GM12878 (cell line): Measurements from ENCODE around the gene RNF41. TPM values are rescaled to one million over a fixed set of nuclear protein-coding genes. Genes with fewer than 3 reads are reported as not detected.

ENCODE experiments used
- ATF2 ChIP-seq: IDR thresholded peaks from 2 replicates; pipeline ENCODE4 v1.6.1; 2012; ENCODE audit warnings: low read length, inconsistent platforms
- ATF7 ChIP-seq: fragments of 450-650 bp; IDR thresholded peaks from 2 replicates; pipeline ENCODE4 v1.6.1; 2016; ENCODE audit warnings: low read depth, mild to moderate bottlenecking
- BCL3 ChIP-seq: IDR thresholded peaks from 2 replicates; pipeline ENCODE4 v1.6.1; 2011; ENCODE audit warnings: borderline replicate concordance, low read depth, mild to moderate bottlenecking, moderate library complexity, low read length; ENCODE audit not compliant: insufficient read depth, poor library complexity, severe bottlenecking
- NR2C2 ChIP-seq: IDR thresholded peaks from 2 replicates; pipeline ENCODE4 v1.6.1; 2011; ENCODE audit warnings: borderline replicate concordance, low read depth; ENCODE audit not compliant: control insufficient read depth, insufficient read length
- PBX3 ChIP-seq: IDR thresholded peaks from 2 replicates; pipeline ENCODE4 v1.6.1; 2011; ENCODE audit warnings: mild to moderate bottlenecking, low read depth, low read length, moderate library complexity; ENCODE audit not compliant: insufficient replicate concordance
- POLR2AphosphoS5 ChIP-seq: IDR thresholded peaks from 2 replicates; pipeline ENCODE4 v1.6.1; 2011; ENCODE audit warnings: mild to moderate bottlenecking, low read length, inconsistent platforms
- RELA ChIP-seq: fragments of 450-650 bp; IDR thresholded peaks from 2 replicates; pipeline ENCODE4 v1.8.0; 2014; ENCODE audit warnings: borderline replicate concordance; ENCODE audit not compliant: partially characterized antibody
- REST ChIP-seq: IDR thresholded peaks from 2 replicates; pipeline ENCODE4 v1.6.1; 2012; ENCODE audit warnings: mild to moderate bottlenecking, low read depth, low read length
- SPI1 ChIP-seq: IDR thresholded peaks from 2 replicates; pipeline ENCODE4 v1.6.1; 2011; ENCODE audit warnings: low read depth, mild to moderate bottlenecking, low read length, moderate library complexity, borderline replicate concordance; ENCODE audit not compliant: insufficient read depth
- YBX1 ChIP-seq: fragments of 450-650 bp; IDR thresholded peaks from 2 replicates; pipeline ENCODE4 v1.6.1; 2016; ENCODE audit warnings: antibody characterized with exemption
- ZBTB33 ChIP-seq: fragments of 450-650 bp; IDR thresholded peaks from 2 replicates; pipeline ENCODE4 v1.6.1; 2017; ENCODE audit warnings: mild to moderate bottlenecking
- ZNF274 ChIP-seq: IDR thresholded peaks from one replicate; pipeline ENCODE4 v1.8.0; 2011; ENCODE audit not compliant: insufficient read length, insufficient read depth
- polyA plus RNA-seq, 11 experiments: library from polyadenylated mRNA; depleted of rRNA in 4 of 11; unstranded in 6 of 11; stranded (reverse) in 5 of 11; fragments of >200 nt; fragmentation: Nextera tagmentation in 4 of 11; fragmentation: Illumina TruSeq in 1 of 11; extraction: Ambion mirVana in 4 of 11; extraction: Trizol in 1 of 11; gene quantifications; 1 replicate in 1 of 11; 2 replicates in 10 of 11; pipeline versions ENCODE4 v1.2.1 to v1.2.3, GENCODE V29; 2011 to 2016; ENCODE audit warnings: inconsistent platforms in 2 of 11, missing spikeins in 2 of 11, low read depth in 1 of 11
- total RNA-seq, 4 experiments: library from RNA; depleted of rRNA in 3 of 4; stranded (reverse); fragments of >200 nt in 3 of 4; fragmentation: Illumina TruSeq in 1 of 4; extraction: Trizol in 1 of 4; gene quantifications; 2 replicates each; pipeline versions ENCODE4 v1.2.1 to v1.2.3, GENCODE V29; 2013 to 2021

Gene RNF41
- total and polyA plus RNA-seq, 10 of the 15 experiments (the other 5 are each of a cell fraction or from before 2014, with no cell fraction given): 11.1 to 47.8 (median 30.6) TPM

- TF ChIP-seq ATF2 (peak; percentile 34; the same call in 1 of the 2 replicates), SPI1 (no peak), PBX3 (peak; percentile 0), ZBTB33 (no peak), YBX1 (no peak), ZNF274 (no peak), RELA (no peak), NR2C2 (no peak), ATF7 (no peak), BCL3 (peak; percentile 29), REST (no peak), POLR2AphosphoS5 (0 out of 2 replicates have a peak, but pooled peaks have one; percentile 70)
These were observed 61.4 kb downstream of the RNF41 start (continued) for GRCh38 chr12:56160193-56160763.
